GM20000 (cell line): ENCODE measurements around the gene GABBR2.

Experiments
- DNase-seq: peaks from one replicate; pipeline ENCODE4 v3.0.0; 2012; ENCODE audit warnings: low spot score
- CTCF ChIP-seq: IDR thresholded peaks from 2 replicates; pipeline ENCODE4 v1.5.1; 2012; ENCODE audit warnings: mild to moderate bottlenecking, control low read depth; ENCODE audit errors: extremely low read depth, missing control alignments

Gene GABBR2

GRCh38 chr9:98248737-98249474 is 459.8 kb downstream of the GABBR2 start:
- no peak for TF ChIP-seq CTCF
- no peak for DNase-seq

DNA sequence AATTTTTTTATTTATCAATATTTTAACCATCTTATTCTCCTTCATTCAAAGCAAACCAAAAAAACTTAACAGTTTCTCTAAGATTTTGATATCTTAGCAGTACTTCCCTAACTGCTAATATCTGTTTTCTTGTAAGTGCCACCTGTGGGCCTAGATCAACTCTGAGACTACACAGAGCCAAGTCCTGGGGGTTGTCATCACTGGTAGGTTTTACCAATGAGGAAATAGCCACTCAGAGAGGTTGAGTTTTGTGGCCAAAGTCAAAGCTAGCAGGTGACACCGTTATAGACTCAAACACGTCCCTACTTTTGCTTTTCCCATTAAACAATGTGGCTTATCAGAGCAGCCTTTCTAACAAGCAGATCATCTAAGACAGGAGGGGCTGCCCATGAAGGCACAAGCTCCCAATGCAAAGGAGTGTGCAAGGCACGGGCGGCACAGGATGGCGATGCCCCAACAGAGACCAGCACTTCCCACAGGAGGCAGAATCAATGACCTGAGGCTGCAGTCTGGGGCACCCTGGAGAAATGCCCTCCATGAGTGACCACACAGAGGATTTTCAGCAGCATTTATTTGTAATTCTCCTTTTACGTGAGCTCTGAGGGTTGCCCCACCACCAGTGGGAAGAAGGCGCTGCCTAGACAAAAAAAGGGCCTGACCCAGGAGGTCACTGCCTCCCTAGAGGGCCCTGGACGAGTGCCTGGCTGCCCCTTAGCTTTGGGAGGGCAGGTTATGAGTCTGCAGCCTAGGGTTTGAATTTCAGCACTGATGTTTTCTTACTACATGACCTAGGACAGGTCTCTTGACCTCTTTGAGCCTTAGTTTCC is 460.7 kb downstream of the GABBR2 start:
- no peak for DNase-seq
- TF ChIP-seq CTCF = no peak

DNA sequence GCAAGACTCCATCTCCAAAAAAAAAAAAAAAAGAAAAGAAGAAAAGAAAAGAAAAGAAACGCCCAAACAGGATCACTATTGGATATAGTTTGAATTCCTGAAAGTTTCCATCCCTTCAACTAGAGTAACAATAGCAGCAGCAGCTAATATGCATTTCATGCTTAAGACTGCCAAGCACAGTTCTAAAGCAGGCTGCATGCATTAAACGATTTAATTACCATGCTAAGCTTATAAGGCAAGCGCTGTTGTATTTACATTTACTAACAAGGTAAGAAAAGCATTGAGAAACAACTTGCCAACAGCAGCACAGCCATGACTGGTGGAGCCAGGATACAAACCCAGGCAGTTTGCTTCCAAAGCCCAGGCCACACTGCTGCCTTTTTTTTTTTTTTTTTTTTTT is 466.3 kb downstream of the GABBR2 start:
- TF ChIP-seq CTCF = no peak
- no peak for DNase-seq

- DNase-seq = no peak
- no peak for TF ChIP-seq CTCF
These were observed 467.1 kb downstream of the GABBR2 start for GRCh38 chr9:98241357-98242300.

DNA sequence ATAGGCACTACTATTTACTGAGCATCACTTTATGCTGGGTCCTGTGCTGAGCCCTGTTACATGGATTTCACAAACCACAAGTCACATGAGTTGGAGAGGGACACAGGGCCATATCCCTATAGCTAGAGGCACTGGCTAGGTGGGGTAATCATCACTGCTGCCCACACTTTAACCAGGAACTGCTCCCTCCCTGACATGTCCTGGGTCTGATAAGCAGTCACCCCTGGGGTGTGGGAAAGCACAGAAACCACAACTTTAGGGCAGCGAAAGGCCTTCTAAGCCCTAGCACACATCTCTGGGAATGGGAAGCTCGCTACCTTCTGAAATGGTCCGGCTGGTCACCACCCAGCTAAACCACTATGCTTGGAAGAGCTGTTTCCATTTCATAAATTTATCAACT is 468.3 kb downstream of the GABBR2 start:
- no peak for DNase-seq
- TF ChIP-seq CTCF = no peak
